GM13976 (cell line): ENCODE data around the gene RABGGTA.

Experiments
- DNase-seq: peaks from one replicate; pipeline ENCODE4 v3.0.0; 2012; ENCODE audit warnings: low spot score
- in situ Hi-C: fragments of 300-500 bp; cut with MboI; formaldehyde crosslinking; loops from one replicate; pipeline ENCODE4 v1.12.0; 2022; ENCODE audit warnings: low sequenced_read_pairs, mixed read lengths, inconsistent platforms; ENCODE audit not compliant: unreplicated experiment
- TF ChIP-seq, protein P1 (sequence below): IDR thresholded peaks from 2 replicates; pipeline ENCODE4 v1.5.1; 2012; ENCODE audit warnings: borderline replicate concordance, mild to moderate bottlenecking; ENCODE audit not compliant: insufficient read depth; ENCODE audit errors: extremely low read depth, missing control alignments, control extremely low read depth

The RABGGTA gene

DNA sequence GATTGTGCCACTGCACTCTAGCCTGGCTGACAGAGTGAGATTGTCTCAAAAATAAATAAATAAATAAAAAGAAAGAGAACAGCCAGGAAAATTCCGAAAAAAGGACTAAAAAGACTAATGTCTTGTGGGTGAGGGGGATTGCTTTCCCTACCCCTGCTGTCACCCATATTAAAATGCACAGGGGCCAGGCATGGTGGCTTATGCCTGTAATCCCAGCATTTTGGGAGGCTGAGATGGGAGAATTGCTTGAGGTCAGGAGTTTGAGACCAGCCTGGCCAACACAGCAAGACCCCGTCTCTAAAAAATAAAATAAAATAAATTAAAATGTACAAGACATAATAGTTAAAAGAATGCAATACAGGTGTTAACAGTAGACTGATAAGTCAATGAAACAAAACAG is 22.1 kb upstream of the RABGGTA start:
- in situ Hi-C loops = no loop called here
- DNase-seq = no peak
- TF ChIP-seq, protein P1, sequence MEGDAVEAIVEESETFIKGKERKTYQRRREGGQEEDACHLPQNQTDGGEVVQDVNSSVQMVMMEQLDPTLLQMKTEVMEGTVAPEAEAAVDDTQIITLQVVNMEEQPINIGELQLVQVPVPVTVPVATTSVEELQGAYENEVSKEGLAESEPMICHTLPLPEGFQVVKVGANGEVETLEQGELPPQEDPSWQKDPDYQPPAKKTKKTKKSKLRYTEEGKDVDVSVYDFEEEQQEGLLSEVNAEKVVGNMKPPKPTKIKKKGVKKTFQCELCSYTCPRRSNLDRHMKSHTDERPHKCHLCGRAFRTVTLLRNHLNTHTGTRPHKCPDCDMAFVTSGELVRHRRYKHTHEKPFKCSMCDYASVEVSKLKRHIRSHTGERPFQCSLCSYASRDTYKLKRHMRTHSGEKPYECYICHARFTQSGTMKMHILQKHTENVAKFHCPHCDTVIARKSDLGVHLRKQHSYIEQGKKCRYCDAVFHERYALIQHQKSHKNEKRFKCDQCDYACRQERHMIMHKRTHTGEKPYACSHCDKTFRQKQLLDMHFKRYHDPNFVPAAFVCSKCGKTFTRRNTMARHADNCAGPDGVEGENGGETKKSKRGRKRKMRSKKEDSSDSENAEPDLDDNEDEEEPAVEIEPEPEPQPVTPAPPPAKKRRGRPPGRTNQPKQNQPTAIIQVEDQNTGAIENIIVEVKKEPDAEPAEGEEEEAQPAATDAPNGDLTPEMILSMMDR = no peak

DNA sequence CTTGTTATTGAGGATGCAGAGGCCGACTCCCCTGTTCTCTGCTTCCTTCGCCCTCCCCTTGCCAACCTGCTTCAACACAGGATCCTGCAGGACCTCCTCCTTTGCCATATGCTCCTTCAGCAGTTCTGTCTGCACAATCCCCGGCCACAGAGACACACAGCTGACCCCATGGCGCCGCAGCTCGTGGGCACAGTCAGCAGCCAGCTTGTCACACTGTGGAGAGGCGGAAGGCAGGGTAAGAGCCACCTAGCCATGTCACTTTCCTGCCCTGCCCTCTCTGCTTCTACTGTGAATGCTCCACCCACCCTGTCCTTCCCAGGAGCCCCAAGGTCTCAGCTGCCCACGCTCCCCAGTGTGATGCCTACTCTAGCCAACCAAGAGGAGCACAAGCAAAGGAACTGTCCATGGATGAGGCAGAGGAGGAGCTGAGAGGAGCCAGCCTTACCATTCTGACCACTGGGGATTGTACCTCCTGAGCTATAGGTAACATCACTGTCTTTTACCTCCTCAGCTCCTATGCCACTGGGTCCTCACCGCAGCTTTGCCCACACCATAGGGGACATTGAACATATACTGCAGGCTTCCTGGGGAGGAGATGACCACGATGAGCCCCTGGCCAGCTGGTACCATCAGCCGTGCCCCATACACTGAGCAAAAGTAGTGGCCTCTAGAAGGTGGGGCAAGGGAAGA is 20.9 kb upstream of the RABGGTA start:
- TF ChIP-seq, protein P1 = no peak
- in situ Hi-C loops = no loop called here
- no peak for DNase-seq

DNA sequence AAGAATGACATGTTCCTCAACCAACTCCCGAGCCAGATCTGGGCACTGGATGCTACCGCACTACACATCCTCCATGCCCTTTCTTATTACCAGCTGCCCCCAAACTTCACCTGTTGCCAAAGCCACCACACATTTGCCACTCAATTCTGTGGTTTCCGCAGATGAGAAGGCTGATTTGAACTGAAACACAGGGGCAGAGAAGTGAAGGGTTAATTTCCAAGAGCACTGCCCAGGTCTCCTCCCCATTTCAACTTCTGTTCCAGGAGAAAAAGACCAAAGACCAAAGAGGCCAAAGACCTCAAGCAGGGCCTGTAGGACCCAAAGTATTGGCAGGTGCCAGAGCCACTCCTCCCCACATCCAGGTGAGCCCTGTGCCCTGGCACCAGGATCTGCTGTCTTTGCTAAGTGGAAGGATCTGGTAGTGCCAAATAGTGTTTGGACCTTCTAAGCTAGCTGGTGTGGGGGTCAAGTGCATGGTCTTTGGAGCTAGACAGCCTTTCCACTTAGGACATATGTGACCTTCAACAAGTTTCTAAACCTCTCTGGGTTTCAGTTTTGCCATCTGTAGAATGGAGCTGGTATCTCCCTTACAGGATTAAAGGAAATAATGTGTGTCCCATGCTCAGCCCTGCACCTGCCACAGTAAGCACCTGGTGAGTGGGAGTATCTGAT is 20.2 kb upstream of the RABGGTA start:
- DNase-seq = no peak
- in situ Hi-C loops = no loop called here
- TF ChIP-seq, protein P1 = no peak

DNA sequence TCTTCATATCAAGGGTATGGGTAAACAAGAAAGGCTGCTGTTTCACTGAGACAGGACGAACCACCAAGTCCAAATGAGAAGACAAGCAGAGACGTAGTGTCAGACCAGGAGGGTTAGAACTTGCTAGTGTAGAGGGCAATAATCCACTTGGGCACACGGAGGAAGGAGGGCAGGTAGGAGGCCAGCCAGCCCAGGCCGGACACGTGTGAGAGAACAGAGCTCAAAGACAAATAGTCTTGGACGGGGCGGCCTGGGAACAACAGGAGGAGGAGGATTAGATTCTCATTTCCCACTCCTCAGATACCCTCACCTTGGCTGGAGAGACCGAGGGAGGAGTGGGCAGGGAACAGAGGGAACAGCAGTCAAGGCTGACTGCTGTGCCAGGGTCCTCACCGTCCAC is 19.3 kb upstream of the RABGGTA start:
- no peak for DNase-seq
- TF ChIP-seq, protein P1 = no peak
- in situ Hi-C loops = no loop called here

DNA sequence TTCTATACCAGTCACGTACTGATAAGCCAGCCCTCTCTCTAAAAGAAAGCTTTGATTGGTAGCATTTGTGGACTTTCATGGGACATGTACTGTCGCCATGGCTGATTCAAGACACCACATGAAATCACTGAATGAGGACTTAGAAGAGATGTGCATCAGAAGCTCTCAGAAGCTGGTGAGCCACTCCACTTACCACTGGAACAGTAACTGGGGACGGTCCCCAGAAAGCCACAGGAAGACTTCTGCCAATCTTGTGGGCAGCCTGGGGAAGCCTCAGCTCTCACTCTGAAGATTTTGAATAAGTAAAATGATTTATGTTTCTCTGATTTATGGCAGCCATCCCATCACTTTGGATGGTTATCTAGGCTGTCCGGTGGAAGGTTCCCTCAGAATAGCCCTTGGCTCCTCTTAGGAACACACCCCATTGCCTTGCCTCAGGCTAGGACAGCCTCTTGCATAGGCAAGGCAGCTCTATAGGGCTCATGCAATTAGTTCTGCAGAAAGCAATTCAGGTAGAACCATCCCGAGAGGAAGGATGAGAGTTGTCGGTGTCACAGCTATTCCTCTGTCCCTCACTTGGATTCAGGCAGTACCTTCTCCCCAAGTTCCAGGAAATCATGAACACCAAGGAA is 18.4 kb upstream of the RABGGTA start:
- TF ChIP-seq, protein P1 = no peak
- peak; percentile 64 for DNase-seq
- in situ Hi-C loops = loop anchor here (5.0 kb wide), 1 partner anchor 42 kb away; no protein-coding TSS in a partner anchor

DNA sequence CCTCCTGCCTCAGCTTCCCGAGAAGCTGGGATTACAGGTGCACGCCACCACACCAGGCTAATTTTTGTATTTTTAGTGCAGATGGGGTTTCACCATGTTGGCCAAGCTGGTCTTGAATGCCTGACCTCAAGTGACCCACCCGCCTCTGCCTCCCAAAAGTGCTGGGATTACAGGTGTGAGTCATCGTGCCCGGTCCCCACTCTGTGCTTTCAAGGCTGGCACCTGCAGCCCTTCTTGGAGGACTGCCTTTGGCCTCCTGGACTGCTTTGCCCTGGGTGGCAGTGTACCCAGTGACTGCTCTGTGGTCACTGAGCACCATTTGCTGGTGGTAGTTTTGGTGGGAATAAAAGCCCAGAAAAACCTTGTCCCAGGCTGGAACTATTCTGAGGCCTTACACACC is 15.6 kb upstream of the RABGGTA start:
- in situ Hi-C loops = loop anchor here (5.0 kb wide), 1 partner anchor 40 kb away; no protein-coding TSS in a partner anchor

More for the DNA sequence above, 15.6 kb upstream of the RABGGTA start:
- TF ChIP-seq, protein P1 = no peak
- no peak for DNase-seq
